ENCODE data around the gene CALD1.

CALD1 gene

DNA sequence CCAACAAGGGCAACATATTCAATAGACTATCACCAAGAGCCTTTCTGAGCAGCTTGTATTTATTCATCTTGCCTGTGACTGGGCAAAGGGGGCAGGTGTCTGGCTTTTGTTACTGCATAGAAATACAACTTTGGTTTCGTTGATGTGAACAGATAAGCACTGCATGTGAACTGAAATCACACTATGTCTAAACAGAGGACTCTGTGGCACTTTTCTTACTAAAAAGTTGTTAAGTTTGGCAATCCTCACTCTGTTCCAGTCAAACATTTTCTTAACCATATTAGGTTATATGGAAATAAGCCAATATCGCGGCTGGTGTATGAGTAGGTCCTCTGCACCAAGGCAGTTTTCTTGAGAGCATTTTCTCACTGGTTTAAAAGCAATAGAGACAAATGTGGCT, 48.5 kb downstream of the CALD1 start:
- DNase-seq, result peak; percentile 93

DNA sequence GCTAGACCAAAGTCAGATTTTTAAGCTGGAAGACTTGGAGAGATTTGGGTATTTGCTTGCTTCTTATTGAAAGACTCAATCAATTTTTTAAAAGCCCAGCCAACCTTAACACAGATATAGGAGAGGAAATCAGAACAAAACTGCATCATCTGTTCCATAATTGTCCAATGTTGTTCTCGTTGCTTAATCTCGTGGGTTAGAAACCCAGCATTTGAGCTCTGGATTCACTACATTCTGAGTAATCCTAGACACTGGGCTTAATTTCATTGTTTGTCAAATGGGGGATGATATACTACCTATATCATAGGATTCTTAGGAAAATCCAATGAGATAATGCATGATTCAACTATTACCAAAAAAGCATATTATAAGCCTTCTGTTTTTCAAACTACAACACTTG, 48.9 kb downstream of the CALD1 start:
- DNase-seq, result peak; percentile 54

DNA sequence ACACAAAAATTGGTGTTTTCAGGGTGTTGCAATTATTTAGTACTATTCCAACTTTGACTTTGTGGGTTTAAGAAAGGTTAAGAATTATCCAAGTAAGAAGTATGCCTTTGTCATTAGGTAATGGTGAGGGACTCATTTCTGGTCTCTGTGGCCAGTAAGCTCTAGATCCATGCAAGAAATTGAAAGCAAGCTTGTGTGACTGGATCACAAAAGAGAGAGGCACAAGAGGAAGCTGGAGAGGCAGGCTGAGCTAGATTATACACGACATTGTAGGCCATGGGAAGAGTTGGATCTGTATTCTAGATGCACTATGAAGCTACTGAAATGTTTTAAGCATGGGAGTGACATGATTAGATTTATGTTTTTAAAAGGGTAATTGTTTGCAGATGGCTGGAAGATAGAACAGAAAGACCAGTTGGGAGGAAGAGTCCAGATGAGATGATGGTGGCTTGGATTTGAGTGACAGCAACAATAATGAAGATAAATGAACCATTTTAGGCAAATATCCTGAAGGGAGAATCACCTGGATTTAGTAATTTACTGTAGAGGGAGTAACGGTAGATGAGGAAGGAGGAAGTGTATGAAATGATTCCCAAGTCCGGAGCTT, 50.0 kb downstream of the CALD1 start:
- no peak for DNase-seq

DNA sequence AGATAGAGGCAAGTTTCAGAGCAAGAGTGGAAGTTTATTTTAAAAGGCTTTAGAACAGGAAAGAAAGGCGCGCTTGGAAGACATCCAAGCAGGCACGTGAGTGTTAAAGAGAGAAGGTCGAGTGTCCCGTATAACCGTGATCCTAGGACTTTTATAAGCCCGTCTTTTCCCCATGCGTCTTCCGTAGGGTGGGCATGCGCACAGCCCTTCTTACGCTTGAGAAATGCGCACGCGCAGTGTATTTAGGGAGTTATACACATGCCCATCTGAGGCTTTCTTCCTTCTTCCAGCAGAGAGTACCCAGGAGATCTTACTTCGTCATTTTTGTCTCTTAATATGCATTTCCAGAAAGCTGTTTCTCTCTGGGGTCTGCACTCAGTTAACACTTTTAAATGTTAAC, 52.4 kb downstream of the CALD1 start:
- no peak for DNase-seq

DNA sequence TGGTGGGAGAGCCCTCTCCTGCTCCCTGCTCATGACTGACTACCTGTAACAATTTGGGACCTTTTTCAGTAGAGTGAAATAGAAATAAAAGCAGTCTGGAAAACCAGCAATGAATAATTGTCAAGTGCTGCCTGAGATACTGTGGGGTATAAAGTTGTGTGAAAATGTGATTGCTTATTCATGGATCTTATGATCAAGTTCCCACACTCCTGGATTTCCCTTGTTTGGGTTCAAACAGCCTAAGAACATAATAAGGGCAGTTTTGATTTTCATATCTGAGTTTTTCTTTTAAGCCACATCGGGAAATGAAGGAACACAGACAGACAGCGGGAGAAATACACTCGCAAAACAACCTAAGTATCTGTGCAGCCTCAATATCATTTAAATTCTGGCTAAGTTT, 52.9 kb downstream of the CALD1 start:
- DNase-seq, result no peak

DNA sequence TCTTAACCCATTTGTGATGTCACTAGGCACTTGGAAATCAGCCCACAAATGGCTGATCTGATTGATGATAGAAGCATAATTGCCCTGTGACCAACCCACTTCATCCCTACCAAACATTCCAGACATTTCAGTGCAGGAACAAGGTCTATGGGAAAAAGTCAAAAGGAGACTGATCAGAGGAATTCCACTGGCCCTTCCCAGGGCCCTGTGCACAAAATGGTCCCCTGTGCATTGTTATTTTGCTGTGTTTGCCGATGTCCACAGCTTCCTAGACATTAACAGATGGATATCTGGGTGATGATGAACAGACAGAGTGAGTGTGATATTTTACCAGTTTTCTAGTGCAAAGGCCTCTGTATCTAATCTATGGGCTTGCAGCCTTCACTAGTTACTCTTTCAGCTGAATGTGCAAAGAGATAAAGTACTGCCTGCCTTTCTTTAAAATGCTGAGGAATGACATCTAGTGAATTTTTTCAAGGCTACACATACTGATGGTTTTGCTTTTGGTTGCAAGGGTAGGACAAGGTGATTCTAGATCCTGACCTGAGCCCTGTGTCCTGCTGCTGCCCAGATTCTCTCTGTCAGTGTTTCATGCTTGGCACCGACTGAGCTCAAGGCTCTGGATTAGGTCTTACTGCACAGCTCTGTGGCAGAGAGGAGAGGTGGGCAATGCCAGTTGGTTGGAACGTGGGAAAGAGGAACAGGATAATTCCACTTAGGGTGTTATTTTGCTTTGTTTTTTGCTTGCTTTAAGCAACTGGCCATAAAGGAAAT, 55.4 kb downstream of the CALD1 start:
- DNase-seq, result peak; percentile 83

DNA sequence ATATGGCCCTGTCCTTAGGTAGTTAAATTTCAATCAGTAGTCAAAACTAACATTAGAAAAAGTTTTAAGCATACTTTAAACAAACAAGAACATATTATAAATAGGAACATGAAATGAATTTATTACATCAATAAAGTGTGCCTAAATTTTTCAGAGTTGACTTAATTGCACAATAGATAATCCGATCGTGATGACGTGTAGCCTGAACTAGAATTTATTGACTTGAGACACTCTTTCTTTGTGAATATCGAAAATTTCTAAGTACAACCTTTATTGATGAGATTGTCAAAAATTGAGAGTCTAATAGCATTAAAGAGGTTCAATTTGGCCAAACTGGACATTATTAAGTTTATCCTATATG, 56.0 kb downstream of the CALD1 start:
- no peak for DNase-seq

DNA sequence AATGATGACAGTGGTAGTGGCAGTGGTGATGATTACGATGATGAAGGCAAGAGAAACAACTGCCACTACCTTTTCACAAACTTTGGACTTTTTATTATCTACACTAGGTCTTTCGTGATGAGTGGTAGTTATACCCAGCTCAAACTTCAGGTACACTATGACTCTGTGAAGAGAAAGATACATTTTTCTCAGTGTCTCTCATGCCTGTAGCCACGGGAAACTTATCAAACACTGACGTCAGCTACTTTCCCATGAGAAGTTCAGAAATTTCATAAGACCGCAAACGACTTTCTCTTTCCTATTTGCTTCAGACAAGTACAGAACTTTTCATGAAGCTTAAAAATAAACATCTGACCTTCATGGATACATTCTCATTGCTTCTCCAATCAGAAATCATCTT, 57.0 kb downstream of the CALD1 start:
- DNase-seq, result peak; percentile 61

DNA sequence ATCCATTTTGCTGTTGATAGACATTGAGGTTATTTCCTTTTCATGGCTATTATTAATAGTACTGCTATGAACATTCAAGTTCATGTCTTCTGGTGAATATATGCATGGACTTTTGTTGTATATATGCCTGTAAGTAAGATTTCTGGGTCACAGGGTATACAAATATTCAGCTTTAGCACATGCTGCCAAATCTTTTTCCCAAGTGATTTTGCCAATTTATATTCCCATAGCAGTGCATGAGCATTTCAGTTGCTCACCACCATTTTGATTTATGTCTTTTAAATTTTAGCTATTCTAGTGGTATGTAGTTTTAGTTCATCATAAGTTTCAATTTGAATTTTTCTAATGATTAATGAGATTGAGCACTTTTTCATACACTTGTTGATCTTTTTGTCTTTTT, 59.9 kb downstream of the CALD1 start:
- DNase-seq, result peak; percentile 46

DNA sequence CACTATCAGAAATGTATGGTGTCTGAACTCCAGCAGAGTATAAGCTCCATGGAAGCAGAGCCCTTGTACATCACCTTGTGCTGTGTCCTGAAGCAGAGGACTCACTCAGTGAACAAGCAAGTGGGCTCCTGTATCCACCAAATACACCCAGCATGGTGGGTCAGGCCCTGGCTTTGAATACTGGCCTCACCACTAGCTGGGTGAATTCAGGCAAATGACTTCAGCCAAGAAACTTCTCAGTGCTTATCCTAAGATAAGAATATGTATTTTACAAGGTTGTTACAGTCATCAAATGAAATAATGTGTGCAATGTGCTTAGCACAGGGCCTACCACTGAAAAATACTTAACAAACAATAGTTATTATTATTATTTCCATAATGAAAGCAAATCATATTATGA, 62.6 kb downstream of the CALD1 start:
- no peak for DNase-seq

DNA sequence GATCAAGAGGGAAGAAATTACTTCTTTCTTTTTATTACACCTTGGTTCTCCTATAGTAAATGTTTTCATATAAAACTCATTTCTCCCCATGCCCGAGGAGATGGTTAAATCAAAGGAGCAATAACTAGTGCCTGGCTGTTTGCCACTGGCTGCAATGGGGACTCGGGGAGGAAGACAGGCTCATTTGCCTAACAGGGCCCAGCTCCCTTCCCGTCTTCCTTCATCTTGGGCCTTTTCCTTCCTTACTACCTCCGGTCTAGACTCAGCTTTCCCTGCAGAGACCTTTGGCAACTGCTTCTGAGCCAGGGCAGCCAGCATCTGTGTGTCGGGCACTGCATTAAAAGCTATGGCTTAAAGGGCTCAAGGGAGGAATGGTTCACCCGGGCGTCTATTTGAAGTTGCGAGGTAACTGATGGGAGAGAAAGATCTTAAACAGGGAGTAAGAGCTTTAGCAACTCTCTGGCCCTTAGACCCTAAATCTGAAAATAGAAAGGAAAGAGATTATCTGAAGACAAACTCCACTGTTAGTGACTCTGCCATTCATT, 63.5 kb downstream of the CALD1 start:
- no peak for DNase-seq

DNA sequence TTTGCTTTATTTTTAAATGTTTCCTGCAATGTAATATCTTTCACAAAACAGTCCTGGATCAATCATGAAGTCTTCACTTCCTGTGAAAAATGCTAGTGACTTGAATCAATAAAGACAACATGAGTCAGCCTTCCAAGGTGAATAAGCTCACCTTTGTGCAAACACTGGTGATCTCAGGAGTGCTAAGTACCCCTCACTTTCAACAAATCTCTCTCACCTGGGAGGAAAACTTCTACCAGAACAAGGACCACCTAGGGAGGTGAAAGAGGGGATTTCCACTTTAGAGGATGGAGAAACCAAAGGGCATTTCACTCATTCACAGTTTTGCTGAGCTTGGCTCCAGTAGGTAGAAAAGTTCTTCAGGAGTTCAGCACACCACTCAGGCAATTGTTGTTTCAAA, 64.8 kb downstream of the CALD1 start:
- DNase-seq, result no peak

DNA sequence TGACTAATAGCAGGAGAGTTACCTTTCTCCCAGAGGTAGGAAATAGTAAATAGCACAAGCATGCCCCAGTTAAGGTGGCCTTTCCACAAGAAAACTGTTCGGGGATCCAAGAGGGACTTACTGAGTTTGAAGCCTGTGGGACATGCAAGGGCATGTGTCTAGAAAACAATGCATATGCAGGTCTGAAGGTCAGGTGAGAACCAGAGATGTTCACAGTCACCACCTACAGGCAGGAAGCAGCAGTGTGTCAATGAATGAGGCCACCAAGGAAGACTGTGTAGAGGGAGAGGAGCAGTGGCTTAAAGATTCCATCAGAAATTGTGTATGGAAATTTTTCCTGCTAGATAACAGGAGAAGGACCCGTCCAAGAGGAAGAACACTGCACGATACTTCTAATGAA, 66.0 kb downstream of the CALD1 start:
- no peak for DNase-seq

DNA sequence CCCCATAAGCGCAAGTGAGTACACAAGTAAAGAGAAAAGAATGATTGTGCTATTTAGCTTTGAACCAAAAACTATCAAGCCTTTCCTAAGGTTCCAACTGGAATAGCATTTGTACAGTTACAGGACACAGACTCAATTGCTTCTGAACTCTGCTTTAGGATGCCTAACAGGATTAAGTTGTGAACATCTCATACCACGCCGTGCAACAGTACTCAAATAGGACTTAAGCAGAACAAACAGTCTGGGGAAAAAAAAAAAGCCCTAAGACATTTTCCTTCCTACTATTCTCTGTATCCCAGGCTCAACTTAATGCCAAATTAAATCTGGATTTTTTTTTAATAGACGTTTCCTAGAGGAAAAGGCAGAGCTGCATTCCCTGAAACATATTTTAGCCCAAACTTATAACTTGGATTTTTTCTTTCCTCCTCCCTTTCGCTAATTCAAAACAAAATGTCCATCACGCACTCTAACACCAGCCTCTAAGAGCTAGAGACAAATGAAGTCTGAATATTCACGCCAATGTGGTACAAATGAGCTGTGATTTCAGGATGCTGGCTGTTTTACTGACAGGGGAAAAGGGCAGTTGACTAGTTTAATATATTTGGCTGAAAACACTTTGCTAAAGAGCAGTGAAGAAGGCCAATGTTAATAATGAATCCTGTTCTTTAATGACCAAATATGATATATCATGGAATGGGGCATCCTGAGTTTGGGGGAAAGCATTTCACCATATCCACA, 68.6 kb downstream of the CALD1 start:
- no peak for DNase-seq

DNA sequence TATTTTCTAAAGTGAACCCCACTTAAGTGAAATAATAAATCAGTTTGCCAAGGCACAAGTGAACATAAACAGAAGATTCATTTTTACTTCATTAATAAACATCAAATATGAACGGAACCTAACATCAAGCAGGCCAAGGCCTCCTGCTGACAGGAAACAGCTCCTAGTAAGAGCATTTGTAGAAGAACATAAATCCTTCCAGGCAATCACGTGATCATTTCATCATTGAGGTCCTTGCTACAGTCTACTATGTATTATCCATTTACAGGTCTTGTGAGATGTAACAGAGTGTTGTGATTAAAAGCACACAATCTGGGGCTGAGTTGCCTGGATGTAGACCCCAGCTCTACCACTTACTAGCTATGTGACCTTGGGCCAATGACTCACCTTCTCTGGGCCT, 70.6 kb downstream of the CALD1 start:
- DNase-seq, result no peak

DNA sequence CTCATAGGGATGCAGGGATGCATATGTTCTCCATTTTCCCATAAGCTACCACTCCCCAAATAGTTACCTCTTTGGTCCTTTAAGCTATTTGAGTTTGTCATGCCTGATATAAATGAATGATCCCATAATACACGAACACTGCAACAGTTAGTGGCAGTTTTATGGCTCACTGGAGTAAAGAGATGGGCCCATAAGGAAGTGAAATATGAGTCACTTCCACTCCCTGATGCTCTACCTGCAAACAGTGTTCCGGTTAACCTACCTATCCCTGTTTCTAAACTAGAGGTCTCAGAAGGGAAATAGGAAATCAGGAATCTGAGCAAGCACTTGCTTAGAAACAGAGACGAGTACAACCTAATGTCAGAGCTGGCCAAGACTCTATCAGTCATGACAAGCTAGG, 71.7 kb downstream of the CALD1 start:
- DNase-seq, result no peak

DNA sequence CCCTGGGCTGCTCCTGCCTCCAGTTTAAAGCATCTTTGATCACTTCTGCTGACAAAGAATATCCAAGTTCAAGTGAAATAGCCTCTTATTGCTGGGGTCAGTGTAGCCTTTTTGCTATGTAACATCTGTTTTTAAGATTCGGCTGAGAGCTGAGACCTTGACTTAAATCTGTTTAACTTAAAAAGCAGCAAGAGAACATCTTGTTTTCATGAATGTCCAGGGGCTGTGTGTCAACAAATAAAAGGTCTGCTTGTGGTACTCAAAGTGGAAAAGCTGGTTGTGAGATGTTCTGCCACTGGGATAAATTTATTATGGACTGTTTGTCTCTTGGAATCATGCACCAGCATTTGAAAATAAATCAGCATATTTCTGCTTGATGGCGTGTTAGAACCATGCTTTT, 73.2 kb downstream of the CALD1 start:
- DNase-seq, result no peak

DNA sequence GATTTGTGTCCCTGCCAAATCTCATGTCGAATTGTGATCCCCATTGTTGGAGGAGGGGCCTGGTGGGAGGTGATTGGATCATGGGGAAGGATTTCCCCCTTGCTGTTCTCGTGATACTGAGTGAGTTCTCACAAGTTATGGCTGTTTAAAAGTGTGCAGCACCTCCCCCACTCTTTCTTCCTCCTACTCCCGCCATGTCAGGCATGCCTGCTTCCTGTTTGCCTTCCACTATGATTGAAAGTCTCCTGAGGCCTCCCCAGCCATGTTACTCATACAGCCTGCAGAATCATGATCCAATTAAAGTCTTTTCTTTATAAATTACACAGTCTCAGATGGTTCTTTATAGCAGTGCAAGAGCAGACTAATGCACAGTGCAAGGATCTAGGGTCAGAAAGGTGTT, 75.4 kb downstream of the CALD1 start:
- peak; percentile 78 for DNase-seq

DNA sequence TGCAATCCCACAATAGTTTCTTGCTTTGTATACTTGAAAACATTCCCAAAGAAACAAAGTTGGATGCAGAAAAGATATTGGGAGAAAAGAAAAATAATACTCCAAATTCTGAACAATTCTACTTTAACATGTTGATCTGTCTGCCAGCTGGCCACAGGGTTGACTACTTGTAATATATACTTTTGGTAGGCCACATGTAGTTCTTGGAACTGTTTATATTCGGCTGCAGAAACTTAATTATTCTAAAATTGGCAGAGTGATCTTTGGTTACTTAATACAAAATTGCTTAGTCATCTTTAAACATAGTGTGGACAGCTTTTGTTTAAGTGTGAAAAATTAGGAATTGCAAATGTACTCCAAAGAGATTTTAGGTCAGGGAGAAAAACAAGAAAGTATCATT, 76.0 kb downstream of the CALD1 start:
- no peak for DNase-seq

DNA sequence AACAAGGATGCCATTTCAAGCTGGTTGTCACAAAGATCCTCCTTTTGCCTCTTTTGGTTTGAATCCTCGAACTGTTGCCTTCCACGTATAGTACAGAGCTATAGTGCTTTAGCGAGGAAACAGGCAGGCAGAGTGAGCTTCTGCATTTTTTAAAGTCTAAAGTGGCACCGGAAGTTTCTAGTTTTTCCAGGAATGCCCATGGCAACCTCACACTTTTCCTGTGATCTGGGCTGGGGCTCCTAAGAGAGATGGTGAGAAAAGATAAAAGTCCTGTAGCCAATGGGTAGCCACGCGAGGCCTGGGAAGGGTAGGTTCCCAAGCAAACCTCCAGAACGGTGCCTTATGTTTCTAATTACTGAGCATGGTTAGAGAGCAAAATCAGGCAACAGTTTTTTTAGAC, 76.7 kb downstream of the CALD1 start:
- peak; percentile 69 for DNase-seq

DNA sequence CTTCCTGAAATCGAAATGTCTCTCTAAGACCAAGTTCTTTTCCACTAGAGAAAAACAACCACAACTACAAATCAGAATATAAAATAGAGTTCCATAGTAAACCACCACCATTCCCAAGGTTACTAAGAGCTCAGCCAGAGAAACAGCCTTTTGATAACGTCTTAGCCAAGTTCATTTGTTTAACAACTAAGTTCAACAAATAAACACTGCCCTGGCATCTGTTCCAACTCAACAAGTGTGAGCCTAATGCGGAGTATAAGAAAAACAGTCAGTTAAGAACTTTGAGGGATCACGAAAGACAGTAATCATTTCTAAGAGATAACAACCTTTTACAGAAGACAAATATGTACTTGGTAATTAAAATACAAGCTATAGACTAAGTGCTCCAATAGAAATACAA, 77.3 kb downstream of the CALD1 start:
- DNase-seq, result no peak

DNA sequence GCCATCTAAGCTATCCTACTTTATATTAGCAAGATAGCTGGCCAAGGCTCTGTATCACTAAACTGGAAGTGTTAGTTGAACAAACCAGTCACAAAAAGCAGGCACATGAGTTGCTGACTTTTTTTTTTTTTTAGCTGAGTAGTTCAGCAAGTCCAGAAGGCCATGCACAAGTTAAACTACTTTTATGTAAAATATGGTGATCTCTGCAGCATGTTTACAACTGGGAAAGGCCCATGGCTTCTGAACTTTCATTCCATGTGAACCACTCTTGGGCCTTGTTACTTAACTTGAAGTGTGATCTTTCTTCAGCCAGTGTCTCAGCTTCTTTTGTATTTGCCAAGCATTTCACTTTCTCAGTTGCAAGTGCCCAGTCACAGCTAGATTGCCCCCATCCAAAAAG, 78.5 kb downstream of the CALD1 start:
- DNase-seq, result no peak

DNA sequence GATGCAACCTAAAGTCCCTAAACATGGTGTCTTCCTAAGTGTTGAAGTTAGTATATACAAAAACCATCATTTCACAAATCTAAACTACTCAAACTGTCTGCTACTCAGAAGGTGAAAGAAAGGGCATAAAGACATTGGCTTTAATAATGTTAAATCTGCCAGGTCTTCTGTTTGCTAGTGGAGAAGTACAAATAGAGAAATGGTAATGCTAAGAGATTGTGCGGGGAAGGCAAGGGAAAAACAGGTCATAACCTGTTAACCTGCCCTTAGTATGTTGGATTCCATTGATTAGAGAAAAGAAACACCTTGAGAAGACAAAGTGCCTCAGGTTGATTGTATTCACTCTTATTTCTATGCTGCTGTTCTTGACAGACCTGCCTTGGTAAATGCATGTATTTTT, 80.3 kb downstream of the CALD1 start:
- no peak for DNase-seq

Measured in fibroblast of skin of scalp (primary cell).